Astrocyte (in vitro differentiated cells and primary cell): ENCODE measurements around the gene OVOL3.

Source experiments
- EZH2 ChIP-seq: IDR thresholded peaks from 2 replicates; pipeline ENCODE4 v1.6.1; 2012; ENCODE audit warnings: mild to moderate bottlenecking, low read length, inconsistent platforms; ENCODE audit not compliant: insufficient read depth
- TF ChIP-seq, protein P1 (sequence below): IDR thresholded peaks from 2 replicates; pipeline ENCODE4 v1.5.1; 2011; ENCODE audit warnings: low read depth, mild to moderate bottlenecking, inconsistent platforms, low read length, moderate library complexity; ENCODE audit not compliant: insufficient read depth

- TF ChIP-seq, protein P1, sequence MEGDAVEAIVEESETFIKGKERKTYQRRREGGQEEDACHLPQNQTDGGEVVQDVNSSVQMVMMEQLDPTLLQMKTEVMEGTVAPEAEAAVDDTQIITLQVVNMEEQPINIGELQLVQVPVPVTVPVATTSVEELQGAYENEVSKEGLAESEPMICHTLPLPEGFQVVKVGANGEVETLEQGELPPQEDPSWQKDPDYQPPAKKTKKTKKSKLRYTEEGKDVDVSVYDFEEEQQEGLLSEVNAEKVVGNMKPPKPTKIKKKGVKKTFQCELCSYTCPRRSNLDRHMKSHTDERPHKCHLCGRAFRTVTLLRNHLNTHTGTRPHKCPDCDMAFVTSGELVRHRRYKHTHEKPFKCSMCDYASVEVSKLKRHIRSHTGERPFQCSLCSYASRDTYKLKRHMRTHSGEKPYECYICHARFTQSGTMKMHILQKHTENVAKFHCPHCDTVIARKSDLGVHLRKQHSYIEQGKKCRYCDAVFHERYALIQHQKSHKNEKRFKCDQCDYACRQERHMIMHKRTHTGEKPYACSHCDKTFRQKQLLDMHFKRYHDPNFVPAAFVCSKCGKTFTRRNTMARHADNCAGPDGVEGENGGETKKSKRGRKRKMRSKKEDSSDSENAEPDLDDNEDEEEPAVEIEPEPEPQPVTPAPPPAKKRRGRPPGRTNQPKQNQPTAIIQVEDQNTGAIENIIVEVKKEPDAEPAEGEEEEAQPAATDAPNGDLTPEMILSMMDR: no peak
- no peak for TF ChIP-seq EZH2
These were observed 33.7 kb downstream of the OVOL3 start for GRCh38 chr19:36144624-36145023.
